Stimulated activated CD8-positive, alpha-beta memory T cell treated with anti-CD3 and anti-CD28 coated beads, Interleukin-2, amount 100 ng/mL, for 1 hour (primary cell): ENCODE data around the gene PEG3.

Source experiments
- DNase-seq, 2 donors: peaks; one replicate each; pipeline ENCODE4 v3.0.0-alpha.2; 2020; ENCODE audit warnings: low read depth in 2 of 2

Gene PEG3

GRCh38 chr19:56838909-56839651 is 1.4 kb downstream of the PEG3 start:
- DNase-seq: no peak

DNA sequence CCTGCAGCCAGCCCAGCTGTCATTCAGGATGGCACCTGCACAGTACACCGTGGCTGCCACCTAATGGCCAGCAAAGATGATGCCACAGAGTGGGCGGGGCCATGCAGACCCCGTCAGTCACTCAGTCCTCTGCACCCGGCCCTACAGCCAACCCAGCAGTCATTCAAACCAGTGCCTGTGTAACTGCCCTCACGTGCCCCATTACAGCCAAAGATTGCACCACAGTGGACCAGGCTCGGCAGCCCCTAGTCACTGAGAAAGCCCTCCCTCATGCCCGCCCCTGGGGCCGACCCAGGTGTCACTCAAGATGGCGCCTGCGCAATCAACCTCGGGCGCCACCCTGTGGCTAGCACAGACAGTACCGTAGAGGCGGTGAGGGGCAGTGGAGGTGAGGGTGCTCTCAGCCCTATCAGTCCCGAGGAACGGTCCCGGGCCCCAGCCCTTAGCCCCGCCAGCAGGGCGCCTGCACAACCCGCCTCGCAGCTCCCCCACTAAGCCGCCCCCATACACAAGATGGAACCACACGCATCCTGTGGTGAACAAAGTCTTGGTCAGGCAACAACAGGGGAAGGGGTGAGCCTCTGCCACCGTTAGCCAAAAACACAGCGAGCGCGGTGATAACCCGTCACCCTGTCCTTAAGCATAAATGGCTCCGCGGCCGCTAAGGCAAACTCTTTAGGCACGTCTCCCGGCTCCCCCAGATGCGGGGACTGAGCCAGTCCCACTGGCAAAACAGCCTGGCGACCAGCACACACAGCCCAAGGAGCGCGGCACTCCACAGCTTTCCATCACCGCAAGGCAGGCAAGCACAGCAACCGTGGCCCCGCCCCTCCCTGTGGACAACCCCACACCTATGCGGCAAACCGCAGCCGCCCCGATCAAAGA is 2.3 kb downstream of the PEG3 start:
- no peak for DNase-seq

GRCh38 chr19:56837492-56838023 is 3.0 kb downstream of the PEG3 start:
- DNase-seq: no peak

DNA sequence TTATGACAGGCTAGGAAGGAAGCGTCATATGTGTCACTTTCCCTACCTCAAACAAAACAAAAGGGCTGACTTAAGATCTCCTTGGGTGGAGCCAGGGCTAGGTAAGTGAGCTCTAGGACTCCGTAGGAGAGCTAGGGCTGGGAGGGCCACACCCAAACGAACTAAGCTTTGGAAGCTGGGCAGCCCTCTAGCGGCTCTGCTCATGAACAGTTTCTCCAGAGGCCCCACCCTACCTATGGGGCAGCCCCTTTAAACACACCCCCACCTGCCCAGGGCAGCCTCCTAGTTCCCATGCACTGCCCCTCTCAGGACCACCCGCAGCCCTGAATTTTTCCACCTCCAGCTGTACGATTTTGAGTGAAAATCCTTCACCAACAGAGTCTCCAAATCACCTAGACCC is 3.5 kb downstream of the PEG3 start:
- no peak for DNase-seq

- DNase-seq: no peak
Observed at GRCh38 chr19:56836059-56836458, 4.5 kb downstream of the PEG3 start.

- no peak for DNase-seq
Observed at GRCh38 chr19:56835401-56835800, 5.1 kb downstream of the PEG3 start.

DNA sequence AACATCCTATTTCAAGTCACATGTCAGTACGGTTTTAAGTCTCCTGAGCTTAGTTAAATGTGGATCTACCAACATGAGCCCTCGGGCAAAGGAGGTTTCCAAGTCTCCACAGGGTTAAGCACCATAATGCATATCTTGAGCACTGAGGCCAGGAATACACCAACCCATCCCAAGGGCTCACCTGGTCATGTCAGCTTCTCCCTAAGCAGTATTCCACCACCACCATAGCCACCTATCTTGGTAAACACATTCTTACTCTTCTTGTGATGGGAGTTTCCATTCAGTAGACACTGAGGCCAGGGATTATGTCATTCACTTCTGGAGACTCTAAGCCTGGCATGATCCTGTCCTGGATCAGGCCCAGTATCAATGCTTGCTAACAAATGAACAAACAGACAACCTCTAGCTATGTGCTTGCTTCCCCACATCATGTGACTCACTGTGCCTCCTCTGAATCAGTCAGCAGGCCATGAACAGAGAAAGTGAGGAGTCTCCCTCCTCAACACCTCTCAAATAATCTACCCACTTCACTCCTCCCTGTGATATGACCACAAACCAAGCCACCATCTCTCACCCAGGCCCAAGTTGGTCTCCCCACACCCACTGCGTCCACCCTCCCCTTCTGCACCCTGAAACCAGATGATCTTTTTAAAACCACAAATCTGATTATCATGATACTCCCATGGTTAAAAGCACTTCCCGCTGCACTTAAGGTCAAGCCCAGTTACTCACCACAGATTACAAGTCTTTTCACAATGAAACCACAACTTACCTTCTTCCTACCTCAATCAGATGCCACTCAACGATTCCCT is 5.8 kb downstream of the PEG3 start:
- no peak for DNase-seq

GRCh38 chr19:56832352-56832928 is 8.1 kb downstream of the PEG3 start:
- DNase-seq: no peak

GRCh38 chr19:56831255-56831654 is 9.3 kb downstream of the PEG3 start:
- no peak for DNase-seq

DNA sequence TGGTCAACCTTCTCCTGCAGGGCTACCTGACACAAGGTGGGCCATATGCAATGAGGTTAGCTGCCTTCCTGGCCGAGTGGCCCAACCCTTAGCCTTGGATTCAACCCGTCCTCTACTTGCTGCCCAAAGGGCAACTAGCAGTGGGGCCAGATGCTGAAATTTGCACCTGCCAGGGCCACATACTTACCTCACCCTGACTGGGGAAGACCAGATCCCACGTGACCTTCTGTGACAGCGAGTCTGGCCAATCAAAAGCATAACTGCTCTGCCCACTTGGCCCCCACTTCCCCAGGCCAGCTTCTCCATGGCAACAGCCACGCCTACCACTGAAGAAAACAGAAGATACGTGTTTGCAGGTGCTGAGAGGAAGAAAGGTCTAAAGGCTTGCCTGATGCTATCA is 10.9 kb downstream of the PEG3 start:
- DNase-seq: no peak

DNA sequence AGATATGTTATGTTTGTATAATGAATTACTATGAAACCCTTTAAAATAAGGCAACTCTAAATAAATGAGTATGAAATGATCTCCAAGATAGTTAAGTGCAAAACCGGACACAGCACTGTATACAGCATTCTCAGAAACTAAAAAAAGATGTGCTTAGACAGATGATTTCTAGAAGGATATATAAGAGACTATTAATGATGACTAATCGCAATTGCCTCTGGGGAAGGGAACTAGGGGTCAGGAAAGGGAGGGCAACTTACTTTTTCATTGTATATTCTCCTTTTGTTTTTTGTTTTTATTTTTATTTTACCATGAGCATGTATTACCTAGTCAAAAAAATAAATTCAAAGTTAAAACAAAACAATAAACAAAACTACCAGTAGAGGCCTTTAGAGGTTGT is 12.8 kb downstream of the PEG3 start:
- no peak for DNase-seq

DNA sequence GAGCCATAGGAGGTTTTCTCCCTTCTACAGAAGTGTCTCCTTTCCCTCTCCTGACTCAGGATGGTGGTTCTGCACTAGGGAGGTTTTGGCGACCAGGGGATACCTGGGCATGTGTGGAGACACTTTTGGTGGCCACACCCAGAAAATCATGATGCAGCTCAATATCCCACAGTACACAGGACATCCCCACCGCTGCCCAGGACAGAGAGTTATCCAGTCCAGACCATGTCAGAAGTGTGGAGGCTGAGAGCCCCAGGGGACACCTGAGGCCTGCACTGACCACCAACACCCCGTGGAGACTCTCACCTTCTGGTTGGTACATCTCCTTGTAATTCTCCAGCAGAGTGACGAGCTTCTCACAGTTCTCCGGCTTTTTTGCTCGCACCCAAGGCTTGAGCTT is 16.6 kb downstream of the PEG3 start:
- no peak for DNase-seq

DNA sequence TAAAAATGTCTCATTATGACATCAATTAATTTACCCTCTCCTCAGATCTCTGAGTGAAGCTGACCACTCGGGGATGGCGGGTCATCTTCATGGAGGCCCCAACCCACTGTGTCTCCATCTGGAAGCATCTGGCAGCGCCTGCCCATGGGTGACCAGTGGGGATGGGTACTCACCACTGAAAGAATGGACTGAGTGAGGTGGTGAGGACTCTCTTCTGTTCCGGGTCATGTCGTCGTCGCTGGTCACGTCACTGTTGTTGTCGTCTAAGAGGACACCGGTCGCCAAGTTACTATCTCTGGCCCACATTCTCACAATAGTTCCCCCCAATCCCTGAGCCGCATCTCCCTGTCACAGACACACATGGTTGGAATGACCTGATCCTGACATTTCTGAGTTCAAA is 17.1 kb downstream of the PEG3 start:
- DNase-seq: no peak

GRCh38 chr19:56822755-56823154 is 17.8 kb downstream of the PEG3 start:
- no peak for DNase-seq

GRCh38 chr19:56821675-56822074 is 18.9 kb downstream of the PEG3 start:
- no peak for DNase-seq

DNA sequence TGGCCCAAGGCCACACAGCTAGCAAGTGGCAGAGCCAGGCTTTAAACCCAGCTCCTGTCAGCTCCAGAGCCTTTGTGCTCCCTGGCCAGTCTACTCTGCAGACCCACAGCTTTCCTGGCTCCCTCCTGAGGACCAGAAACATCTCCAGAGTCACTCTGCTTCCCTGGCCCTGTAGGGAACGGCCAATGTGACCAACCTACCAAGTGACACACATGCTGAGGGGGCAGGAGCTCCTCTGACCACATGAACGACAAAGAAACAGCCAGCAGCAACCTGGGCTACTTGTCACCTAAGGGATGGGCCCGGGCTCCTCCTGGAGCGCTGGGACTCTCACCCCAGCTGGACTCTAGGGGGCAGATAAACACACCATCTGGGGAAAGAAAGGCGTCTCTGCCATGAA is 19.3 kb downstream of the PEG3 start:
- DNase-seq: no peak

DNA sequence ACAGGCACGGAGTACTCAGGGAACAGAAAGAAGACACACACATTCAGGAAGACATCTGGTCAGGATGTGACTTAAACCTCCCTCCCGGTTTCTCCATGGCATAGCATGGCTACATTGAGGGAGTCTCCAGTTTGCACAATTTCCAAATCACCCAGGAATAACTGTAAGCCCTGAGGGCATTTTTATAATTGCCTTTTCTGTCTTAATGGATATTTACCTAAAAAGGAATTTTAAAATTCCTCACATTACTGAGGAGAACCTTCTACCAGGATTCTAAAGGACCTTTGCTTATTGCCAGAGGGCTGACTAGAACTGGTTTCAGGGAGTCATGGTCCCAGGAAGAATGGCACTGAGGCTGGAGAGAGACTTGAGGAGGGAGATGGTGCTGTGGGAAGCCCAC is 21.4 kb downstream of the PEG3 start:
- DNase-seq: no peak

GRCh38 chr19:56814656-56815055 is 25.9 kb downstream of the PEG3 start:
- DNase-seq: no peak

- DNase-seq: no peak
Observed at GRCh38 chr19:56813531-56813930, 27.0 kb downstream of the PEG3 start.

- DNase-seq: no peak
Observed at GRCh38 chr19:56811480-56811879, 29.0 kb downstream of the PEG3 start.

DNA sequence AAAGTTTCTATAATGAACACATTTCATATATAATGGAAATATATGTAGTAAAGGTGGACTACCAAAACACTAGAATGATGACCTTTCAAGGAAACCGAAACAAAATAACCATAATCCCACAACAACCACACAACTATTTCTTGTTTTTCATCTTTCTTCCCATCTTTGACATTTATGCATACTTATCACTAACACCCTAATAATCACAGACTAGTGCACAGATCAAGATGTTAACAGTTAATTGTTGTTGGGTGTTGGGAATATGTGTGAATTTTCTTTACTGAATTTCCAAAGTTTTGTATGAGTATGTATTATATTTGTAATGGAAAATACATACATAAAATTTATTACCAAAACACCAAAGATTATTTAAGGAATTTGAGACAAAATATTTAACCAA is 30.3 kb downstream of the PEG3 start:
- DNase-seq: no peak
